ENCODE results near the gene TLCD5. TPM values are rescaled to one million over a fixed set of nuclear protein-coding genes. Genes with fewer than 3 reads are reported as not detected.

TLCD5 gene
- total RNA-seq, 1 experiment from 2014 or later, result 7.1 TPM

Other genes with a start within 250 kb of the TLCD5 start
- gene TRIM29, start 187.2 kb upstream of the TLCD5 start, total RNA-seq (2014; rRNA removed; shearing (Covaris generic)), result 3.0 and 10.2 TPM in 2 replicates
- 45.9 and 57.6 TPM in 2 replicates for gene OAF, start 114.3 kb upstream of the TLCD5 start, total RNA-seq (2014; rRNA removed; shearing (Covaris generic))
- 0.07 and 0.48 TPM in 2 replicates for gene POU2F3, start 85.2 kb upstream of the TLCD5 start, total RNA-seq (2014; rRNA removed; shearing (Covaris generic))
- 18.9 and 29.4 TPM in 2 replicates for gene ARHGEF12, start 11.1 kb downstream of the TLCD5 start, total RNA-seq (2014; rRNA removed; shearing (Covaris generic))
- gene GRIK4, start 186.4 kb downstream of the TLCD5 start, total RNA-seq (2014; rRNA removed; shearing (Covaris generic)), result not detected in 2 replicates

Data from A172 (cell line).